ENCODE measurements around the gene DIAPH1. TPM values are rescaled to one million over a fixed set of nuclear protein-coding genes. Genes with fewer than 3 reads are reported as not detected.

DIAPH1 gene
- total RNA-seq, 1 experiment from 2014 or later = 117 TPM

GRCh38 chr5:141646026-141646425 lies 27.2 kb upstream of the DIAPH1 start:
- H3K9me3 ChIP-seq (ENCODE audit: control insufficient read depth, low read depth, low read length) = no peaks in the 10 kb centered on the region
- H3K4me1 ChIP-seq (ENCODE audit: insufficient read depth, low read length) = no peaks in the 10 kb centered on the region; the same call in 1 of the 2 replicates
- DNase-seq = no peak
- no peak overlapping the region for H3K23ac ChIP-seq (ENCODE audit: insufficient read length, low read depth, low read length)
- no peaks in the 10 kb centered on the region for H3K79me2 ChIP-seq (ENCODE audit: insufficient read depth, low read length)
- H3K4me1 Mint-ChIP-seq = peaks cover 13 to 17% of the 10 kb centered on the region in 2 experiments
- H3K9me3 Mint-ChIP-seq = no peaks in the 10 kb centered on the region
- TF ChIP-seq CTCF (conservative IDR thresholded peaks at IDR 0.05) = no peak
- H3K4me2 ChIP-seq (ENCODE audit: insufficient read depth, insufficient read length, low read length) = no peak overlapping the region
- H3T11ph ChIP-seq (ENCODE audit: low read length) = no peak overlapping the region
- no peaks in the 10 kb centered on the region for H3K79me1 ChIP-seq (ENCODE audit: insufficient read depth, low read depth, low read length, poor library complexity, severe bottlenecking)
- H3K14ac ChIP-seq (ENCODE audit: insufficient read depth, low read length) = no peak overlapping the region
- H3K18ac ChIP-seq (ENCODE audit: insufficient read length, low read depth, low read length) = no peak overlapping the region
- no peak overlapping the region for H2BK5ac ChIP-seq (ENCODE audit: insufficient read length, low read length)
- no peak overlapping the region for H3K27ac ChIP-seq (ENCODE audit: insufficient read length, low read depth, low read length)
- no peak overlapping the region for H2BK120ac ChIP-seq (ENCODE audit: low read depth, low read length, poor library complexity, severe bottlenecking)
- WGBS (ENCODE audit: extremely low coverage, insufficient read length, low lambda C conversion rate) = no CpG with 5 or more reads among the region's 6 CpGs
- H2AK5ac ChIP-seq (ENCODE audit: insufficient read length, low read length) = no peak overlapping the region
- no peak overlapping the region for H3K9ac ChIP-seq (ENCODE audit: extremely low read depth, insufficient read length, low read length)
- H4K91ac ChIP-seq (ENCODE audit: insufficient read length, low read depth, low read length) = no peak overlapping the region
- no peak overlapping the region for H2BK20ac ChIP-seq (ENCODE audit: low read depth, low read length, poor library complexity, severe bottlenecking)
- H4K20me1 ChIP-seq (ENCODE audit: control insufficient read depth, insufficient read depth, insufficient read length) = no peaks in the 10 kb centered on the region
- H3K4ac ChIP-seq (ENCODE audit: low read depth, low read length) = no peak overlapping the region
- no peak overlapping the region for H4K5ac ChIP-seq (ENCODE audit: insufficient read length, low read depth, low read length)
- H3K27me3 ChIP-seq (ENCODE audit: insufficient read depth, low read length) = no peaks in the 10 kb centered on the region
- no peak overlapping the region for H3K4me3 Mint-ChIP-seq
- H2BK15ac ChIP-seq (ENCODE audit: low read depth, low read length) = no peak overlapping the region
- H2AFZ ChIP-seq (ENCODE audit: low read length) = no peak overlapping the region
- peaks cover 4% of the 10 kb centered on the region for H3K23me2 ChIP-seq (ENCODE audit: insufficient read length, low read depth, low read length, poor library complexity, severe bottlenecking)
- peaks cover 21 to 42% (median 36%) of the 10 kb centered on the region in 3 experiments; a peak in 6 of 7 replicates for H3K36me3 Mint-ChIP-seq (ENCODE audit: insufficient read depth in 1 of 3, low read depth in 3 of 3)
- H3K27ac Mint-ChIP-seq = no peak overlapping the region
- no peaks in the 10 kb centered on the region for H3K27me3 Mint-ChIP-seq (ENCODE audit: low read depth)
- no peak overlapping the region for H3K56ac ChIP-seq (ENCODE audit: insufficient read length, low read depth, low read length)
- no peak overlapping the region for H2BK12ac ChIP-seq (ENCODE audit: insufficient read length, low read depth, low read length)
- H4K8ac ChIP-seq (replicated peaks; ENCODE audit: insufficient read length, low read depth, low read length) = no peak overlapping the region

All from H9 (cell line).